ENCODE measurements around the gene CD14.

DNA sequence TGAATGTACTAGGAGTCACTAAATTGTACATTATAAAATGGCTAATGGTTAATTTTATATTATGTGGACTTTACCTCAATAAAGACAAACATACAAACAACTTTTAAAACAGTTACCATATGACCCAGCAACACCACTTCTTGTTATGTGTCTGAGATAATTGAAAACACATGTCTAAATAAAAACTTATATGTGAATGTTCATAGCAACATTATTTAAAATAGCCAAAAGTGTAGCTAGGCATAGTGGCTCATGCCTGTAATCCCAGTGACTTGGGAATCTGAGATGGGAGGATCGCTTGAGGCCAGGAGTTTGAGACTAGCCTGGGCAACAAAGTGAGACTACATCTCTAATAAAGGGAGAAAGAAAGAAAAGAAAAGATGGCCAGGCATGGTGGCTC, 45.5 kb downstream of the CD14 start:
- TF ChIP-seq ESRRA (IDR thresholded peaks at IDR 0.05; ENCODE audit: borderline replicate concordance, low read length) (no peak), BHLHE40 (IDR thresholded peaks at IDR 0.05; ENCODE audit: low read depth, low read length) (no peak), SREBF2 (IDR thresholded peaks at IDR 0.05) (no peak), TP53 (CRISPR knock-in tag; IDR thresholded peaks at IDR 0.05) (no peak), ZNF302 (CRISPR knock-in tag; IDR thresholded peaks at IDR 0.05) (no peak), CEBPB (IDR thresholded peaks at IDR 0.05) (no peak), FOSL2 (IDR thresholded peaks at IDR 0.05) (no peak), FOSL2 (CRISPR knock-in tag; IDR thresholded peaks at IDR 0.05) (no peak)
- TF ChIP-seq, protein P1, sequence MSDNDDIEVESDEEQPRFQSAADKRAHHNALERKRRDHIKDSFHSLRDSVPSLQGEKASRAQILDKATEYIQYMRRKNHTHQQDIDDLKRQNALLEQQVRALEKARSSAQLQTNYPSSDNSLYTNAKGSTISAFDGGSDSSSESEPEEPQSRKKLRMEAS (IDR thresholded peaks at IDR 0.05): no peak
- TF ChIP-seq, protein P2, sequence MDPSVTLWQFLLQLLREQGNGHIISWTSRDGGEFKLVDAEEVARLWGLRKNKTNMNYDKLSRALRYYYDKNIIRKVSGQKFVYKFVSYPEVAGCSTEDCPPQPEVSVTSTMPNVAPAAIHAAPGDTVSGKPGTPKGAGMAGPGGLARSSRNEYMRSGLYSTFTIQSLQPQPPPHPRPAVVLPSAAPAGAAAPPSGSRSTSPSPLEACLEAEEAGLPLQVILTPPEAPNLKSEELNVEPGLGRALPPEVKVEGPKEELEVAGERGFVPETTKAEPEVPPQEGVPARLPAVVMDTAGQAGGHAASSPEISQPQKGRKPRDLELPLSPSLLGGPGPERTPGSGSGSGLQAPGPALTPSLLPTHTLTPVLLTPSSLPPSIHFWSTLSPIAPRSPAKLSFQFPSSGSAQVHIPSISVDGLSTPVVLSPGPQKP (IDR thresholded peaks at IDR 0.05; ENCODE audit: low read depth, low read length): no peak
